Measurements from ENCODE around the gene NBEAL2.
A peak's percentile ranks its signal among the peaks of the same experiment; 100 is the strongest.

NBEAL2 gene

GRCh38 chr3:47000922-47001730 is 21.7 kb downstream of the NBEAL2 start:
- DNase-seq = no peak

GRCh38 chr3:47001731-47002170 is 22.3 kb downstream of the NBEAL2 start:
- no peak for DNase-seq

- DNase-seq = no peak
Measured at GRCh38 chr3:47002171-47003055, 22.9 kb downstream of the NBEAL2 start.

- DNase-seq = no peak
Measured at GRCh38 chr3:47003056-47003410, 23.6 kb downstream of the NBEAL2 start.

DNA sequence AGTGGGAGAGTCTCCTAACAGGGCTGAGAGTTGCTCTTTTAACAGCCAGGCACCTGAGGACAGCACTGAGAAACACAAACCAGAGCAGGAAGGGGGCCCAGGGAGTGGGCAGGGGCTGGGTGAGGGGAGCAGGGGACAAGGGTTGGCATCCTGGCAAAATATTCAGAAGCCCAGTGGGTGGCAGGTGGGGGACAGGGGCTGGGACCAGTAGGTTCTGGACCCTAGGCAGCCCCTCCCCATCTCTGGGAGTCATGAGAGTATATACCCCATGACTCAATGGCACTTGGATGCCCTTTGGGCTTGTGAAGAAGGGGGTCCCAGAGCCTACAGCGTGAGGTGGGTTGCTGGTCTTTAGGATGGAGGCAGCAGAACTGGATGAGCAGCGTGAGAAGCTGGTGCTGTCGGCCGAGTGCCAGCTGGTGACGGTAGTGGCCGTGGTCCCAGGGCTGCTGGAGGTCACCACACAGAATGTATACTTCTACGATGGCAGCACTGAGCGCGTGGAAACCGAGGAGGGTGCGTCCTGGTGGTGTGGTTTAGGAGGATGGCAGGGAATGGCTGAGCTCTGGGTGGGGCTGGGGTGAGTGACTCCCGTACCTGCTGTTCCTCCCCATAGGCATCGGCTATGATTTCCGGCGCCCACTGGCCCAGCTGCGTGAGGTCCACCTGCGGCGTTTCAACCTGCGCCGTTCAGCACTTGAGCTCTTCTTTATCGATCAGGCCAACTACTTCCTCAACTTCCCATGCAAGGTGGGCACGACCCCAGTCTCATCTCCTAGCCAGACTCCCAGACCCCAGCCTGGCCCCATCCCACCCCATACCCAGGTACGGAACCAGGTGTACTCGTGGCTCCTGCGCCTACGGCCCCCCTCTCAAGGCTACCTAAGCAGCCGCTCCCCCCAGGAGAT is 24.2 kb downstream of the NBEAL2 start:
- no peak for DNase-seq

GRCh38 chr3:47004369-47005211 is 25.1 kb downstream of the NBEAL2 start:
- DNase-seq = no peak

- DNase-seq = no peak
Measured at GRCh38 chr3:47005212-47006144, 26.0 kb downstream of the NBEAL2 start.

DNA sequence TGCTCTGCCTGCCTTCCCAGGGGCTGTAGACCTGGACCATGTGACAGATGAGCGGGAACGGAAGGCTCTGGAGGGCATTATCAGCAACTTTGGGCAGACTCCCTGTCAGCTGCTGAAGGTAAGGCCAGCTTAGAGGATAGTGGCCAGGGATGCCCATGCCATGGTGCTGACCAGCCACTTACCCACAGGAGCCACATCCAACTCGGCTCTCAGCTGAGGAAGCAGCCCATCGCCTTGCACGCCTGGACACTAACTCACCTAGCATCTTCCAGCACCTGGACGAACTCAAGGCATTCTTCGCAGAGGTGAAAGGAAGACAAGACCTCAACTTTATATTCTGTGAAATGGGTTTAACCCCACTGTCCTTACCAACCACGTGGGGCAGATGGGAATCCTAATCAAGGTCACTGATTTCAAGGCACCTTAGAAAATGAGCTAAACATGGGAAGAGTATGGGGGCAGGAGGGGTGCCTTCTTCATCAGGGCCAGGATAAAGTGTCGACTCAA is 26.7 kb downstream of the NBEAL2 start:
- DNase-seq = no peak

DNA sequence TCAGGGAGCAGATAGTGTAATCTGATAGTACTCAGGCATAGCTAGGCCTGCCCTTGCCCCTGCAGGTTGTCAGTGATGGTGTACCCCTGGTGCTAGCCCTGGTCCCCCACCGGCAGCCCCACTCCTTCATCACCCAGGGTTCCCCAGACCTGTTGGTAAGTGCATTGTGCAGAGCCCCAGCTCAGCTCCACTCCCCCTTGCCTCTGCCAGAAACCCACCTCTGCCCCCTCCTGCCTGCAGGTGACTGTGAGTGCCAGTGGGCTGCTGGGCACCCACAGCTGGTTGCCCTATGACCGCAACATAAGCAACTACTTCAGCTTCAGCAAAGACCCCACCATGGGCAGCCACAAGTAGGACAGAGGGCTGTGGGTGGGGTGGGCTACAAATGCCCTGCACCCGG is 27.5 kb downstream of the NBEAL2 start:
- DNase-seq = no peak

- DNase-seq = no peak
Measured at GRCh38 chr3:47007482-47008233, 28.2 kb downstream of the NBEAL2 start.

DNA sequence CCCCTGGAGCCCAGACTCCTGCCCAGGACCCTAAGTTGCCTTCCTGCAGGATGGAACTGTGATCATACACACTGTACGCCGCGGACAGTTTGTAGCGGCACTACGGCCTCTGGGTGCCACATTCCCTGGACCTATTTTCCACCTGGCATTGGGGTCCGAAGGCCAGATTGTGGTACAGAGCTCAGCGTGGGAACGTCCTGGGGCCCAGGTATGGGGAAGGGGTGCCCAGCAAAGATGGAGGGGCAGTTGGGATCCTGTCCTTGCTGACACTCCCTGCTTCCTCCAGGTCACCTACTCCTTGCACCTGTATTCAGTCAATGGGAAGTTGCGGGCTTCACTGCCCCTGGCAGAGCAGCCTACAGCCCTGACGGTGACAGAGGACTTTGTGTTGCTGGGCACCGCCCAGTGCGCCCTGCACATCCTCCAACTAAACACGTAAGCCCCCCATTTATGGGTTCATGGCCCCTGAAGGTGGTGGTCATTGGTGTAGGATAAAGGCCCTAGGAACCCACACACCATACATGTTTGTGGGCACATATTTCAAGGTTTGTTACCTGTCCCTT is 28.8 kb downstream of the NBEAL2 start:
- DNase-seq = no peak

DNA sequence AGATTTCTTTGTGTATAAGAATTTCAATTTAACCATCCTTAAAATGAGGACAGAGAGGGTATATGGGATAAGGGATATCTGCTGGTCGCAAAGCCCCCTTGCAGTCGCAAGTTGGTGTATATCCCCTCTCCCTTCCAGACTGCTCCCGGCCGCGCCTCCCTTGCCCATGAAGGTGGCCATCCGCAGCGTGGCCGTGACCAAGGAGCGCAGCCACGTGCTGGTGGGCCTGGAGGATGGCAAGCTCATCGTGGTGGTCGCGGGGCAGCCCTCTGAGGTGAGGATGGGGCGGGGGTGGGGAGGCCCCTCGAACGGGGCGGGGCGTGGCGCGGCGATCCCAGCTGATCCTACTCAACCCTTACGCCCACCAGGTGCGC is 29.4 kb downstream of the NBEAL2 start:
- no peak for DNase-seq

DNA sequence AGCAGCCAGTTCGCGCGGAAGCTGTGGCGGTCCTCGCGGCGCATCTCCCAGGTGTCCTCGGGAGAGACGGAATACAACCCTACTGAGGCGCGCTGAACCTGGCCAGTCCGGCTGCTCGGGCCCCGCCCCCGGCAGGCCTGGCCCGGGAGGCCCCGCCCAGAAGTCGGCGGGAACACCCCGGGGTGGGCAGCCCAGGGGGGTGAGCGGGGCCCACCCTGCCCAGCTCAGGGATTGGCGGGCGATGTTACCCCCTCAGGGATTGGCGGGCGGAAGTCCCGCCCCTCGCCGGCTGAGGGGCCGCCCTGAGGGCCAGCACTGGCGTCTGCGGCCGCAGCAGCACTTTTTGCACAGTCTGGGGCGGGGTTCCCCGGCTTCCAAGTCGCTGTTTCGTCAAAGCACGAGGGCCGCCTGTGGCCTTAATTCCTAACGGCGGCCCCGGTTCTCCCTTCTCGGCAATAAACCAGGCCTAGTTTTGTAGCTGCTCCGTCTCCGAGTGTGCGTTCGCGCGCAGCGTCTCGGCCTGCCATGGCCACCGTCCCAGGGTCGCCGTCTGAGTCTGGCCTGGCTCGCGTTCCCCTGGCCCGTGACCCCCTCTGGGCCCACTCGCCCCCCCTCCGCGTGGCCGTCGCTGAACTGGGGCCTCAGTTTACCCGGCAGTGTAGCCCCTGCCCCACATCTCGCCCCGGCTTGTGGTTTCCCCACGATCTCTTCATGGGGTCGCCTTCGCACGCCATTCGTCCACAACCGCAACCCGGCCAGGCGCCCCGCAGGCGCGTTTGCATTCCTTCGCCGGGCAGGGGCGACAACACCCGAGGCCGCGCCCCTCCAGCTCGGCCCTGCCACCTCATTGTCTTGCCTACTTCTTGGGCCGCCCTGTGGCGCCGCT is 30.0 kb downstream of the NBEAL2 start:
- peak; percentile 77 for DNase-seq

DNA sequence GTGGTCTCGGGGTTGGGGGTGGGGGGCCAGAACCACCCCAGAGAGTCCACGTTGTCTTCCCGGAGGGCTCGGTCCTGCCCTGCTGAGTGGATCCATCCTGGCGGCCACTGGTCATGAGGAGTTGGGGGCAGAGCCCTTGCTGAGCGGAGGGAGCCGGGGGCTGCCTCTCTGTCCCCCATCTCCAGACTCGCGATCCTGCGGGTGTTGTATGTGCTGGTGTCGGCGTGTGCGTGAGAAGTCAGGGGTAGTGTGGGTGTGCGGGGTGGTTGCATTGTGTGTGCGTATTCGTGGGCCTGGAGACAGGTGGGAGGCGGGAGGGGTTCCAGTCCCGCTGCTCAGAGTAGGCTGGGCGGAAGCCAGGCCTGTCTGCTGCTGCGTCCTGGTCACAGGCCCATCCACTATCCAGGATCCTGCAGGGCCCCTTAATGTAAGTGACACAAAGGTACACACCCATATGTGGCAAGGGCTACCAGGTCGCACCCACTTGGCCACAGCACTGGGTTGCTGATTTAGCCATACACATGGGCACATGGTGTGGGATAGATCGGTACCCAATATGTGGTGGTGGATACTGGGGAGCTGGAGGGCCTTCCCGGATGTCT is 30.7 kb downstream of the NBEAL2 start:
- no peak for DNase-seq

- DNase-seq = no peak
Measured at GRCh38 chr3:47010910-47011309, 31.4 kb downstream of the NBEAL2 start.

DNA sequence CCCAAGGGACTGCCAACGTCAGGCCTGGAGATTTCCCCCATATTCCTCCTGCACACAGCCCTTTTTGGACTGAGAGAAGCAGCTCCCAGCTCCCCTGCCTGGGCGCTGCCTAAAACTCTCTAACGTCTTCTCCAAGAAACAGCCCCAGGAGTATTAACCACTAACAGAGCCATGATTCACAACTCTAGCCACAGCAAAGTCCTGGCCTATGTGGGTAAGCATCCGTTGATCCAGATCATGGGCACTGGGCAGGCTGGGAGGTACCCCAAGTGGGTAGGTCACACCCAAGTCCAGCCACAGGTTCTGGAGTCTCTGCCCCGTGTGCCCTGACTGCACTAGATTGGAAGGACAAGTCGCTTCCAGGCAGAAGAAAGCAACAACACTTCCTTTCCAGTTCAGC is 31.9 kb downstream of the NBEAL2 start:
- DNase-seq = no peak

GRCh38 chr3:47012342-47013230 is 33.1 kb downstream of the NBEAL2 start:
- no peak for DNase-seq

Measured in NCI-H69 (cell line).